Lower leg skin (tissue), 4 donors: ENCODE results near the gene RANBP9. TPM values are rescaled to one million over a fixed set of nuclear protein-coding genes. Genes with fewer than 3 reads are reported as not detected.

Experiments used
- DNase-seq, 2 donors: peaks; one replicate each; pipeline ENCODE4 v3.0.0-alpha.2; 2019; ENCODE audit warnings: low spot score in 2 of 2
- H3K4me3 ChIP-seq: fragments of 200-600 bp; sonication (generic); 2 replicates; pipeline ENCODE4 v1.5.1; 2017; ENCODE audit warnings: mild to moderate bottlenecking, low read depth; ENCODE audit not compliant: poor library complexity, severe bottlenecking
- POLR2A ChIP-seq, 2 donors: fragments of 450-650 bp; IDR thresholded peaks; one replicate each; pipeline ENCODE4 v1.6.1; 2016 to 2017; ENCODE audit warnings: antibody characterized with exemption in 2 of 2, mild to moderate bottlenecking in 1 of 2, moderate library complexity in 1 of 2
- WGBS, 2 donors: methylation state at CpG; one replicate each; pipeline ENCODE4 v1.1.5; 2018; 5-methylcytosine and 5-hydroxymethylcytosine counted together
- intact Hi-C: fragments of 100-400 bp; cut with DNase I; formaldehyde crosslinking; loops from one replicate; pipeline ENCODE4 v1.15.0; 2023; ENCODE audit warnings: low total_unique reads
- total RNA-seq, 4 donors: library from RNA; depleted of rRNA; stranded (reverse); fragments of >200 nt; gene quantifications; one replicate each; pipeline ENCODE4 v1.1.0, GENCODE V29; 2016
- TF ChIP-seq, protein P1 (sequence below), 3 donors: fragments of 450-650 bp; IDR thresholded peaks; one replicate each; pipeline ENCODE4 v1.5.1; 2016; ENCODE audit warnings: antibody characterized with exemption in 3 of 3, mild to moderate bottlenecking in 3 of 3, moderate library complexity in 2 of 3

RANBP9 gene
- total RNA-seq, 4 donors from 2014 or later, result 45.4 to 59.3 (median 53.6) TPM

DNA sequence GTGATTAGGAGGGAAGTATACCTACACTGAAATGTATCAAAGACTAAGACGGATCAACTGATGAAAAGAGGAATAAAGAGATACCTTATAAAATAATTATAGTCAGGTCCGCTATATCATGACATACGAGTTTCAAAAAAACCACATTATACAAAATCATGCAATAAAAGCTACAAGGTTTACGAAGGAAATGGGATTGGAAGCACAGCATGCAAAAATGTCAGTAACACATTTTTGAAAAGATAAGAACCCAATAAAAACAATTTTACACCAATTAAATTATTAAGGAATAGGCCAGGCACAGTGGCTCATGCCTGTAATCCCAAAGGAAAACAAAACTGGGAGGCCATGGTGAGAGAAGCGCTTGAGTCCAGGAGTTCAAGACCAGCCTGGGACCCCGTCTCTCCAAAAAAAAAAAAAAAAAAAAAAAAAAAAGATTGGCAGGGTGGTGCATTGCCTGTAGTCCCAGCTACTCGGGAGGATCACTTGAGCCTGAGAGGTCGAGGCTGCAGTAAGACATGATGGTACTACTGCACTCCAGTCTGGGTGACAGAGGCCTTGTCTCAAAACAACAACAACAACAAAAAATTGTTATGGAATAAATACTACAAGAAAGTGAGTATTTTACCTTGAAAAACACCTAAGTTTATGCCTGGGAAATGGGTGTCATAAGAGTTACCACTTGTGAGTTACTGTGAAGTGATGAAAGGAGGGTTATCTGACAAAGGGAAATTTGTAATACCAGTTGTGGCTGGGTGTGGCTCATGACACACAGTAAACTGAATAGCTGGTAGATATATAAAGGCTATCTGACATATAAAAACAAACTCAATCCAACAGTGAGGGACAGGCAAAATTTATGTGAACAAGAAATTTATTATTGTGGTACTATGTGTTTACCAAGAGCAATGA is 45.2 kb downstream of the RANBP9 start:
- intact Hi-C loops, result no loop called here
- TF ChIP-seq POLR2A (IDR thresholded peaks at IDR 0.05), result no peak
- TF ChIP-seq, protein P1, sequence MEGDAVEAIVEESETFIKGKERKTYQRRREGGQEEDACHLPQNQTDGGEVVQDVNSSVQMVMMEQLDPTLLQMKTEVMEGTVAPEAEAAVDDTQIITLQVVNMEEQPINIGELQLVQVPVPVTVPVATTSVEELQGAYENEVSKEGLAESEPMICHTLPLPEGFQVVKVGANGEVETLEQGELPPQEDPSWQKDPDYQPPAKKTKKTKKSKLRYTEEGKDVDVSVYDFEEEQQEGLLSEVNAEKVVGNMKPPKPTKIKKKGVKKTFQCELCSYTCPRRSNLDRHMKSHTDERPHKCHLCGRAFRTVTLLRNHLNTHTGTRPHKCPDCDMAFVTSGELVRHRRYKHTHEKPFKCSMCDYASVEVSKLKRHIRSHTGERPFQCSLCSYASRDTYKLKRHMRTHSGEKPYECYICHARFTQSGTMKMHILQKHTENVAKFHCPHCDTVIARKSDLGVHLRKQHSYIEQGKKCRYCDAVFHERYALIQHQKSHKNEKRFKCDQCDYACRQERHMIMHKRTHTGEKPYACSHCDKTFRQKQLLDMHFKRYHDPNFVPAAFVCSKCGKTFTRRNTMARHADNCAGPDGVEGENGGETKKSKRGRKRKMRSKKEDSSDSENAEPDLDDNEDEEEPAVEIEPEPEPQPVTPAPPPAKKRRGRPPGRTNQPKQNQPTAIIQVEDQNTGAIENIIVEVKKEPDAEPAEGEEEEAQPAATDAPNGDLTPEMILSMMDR (IDR thresholded peaks at IDR 0.05), result no peak
- no peak overlapping the region for H3K4me3 ChIP-seq
- WGBS, 2 donors, result 92 to 93% methylated on average over 8 of the region's 8 CpGs
- no peak for DNase-seq

DNA sequence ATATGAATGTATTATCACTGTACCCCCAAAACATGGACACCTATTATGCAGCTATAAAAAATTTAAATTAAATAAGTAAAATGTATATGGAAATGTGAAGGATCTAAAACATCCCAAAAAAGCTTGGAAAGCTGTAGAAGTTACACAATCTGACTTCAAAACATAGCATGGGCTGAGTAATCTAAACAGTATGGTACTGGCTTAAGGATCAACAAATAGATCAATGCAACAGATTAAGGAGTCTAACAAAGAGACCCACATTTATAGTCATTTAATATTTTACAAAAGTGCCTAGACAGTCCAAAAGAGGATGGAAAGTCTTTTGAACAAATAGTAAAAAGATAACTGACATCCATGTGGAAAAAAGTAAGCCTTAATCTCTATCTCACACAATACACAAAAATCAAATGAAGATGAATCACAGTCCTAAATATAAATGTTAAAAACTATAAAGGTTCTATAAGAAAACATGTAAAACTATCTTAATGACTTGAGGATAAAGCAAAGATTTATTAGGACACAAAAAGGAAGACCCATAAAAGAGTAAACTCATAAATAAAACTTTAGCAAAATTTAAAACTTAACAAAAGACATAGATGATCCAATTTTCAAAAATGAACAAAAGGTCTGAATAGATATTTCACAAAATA is 46.8 kb downstream of the RANBP9 start:
- intact Hi-C loops, result no loop called here
- TF ChIP-seq, protein P1 (IDR thresholded peaks at IDR 0.05), result no peak
- TF ChIP-seq POLR2A (IDR thresholded peaks at IDR 0.05), result no peak
- DNase-seq, result no peak
- no peak overlapping the region for H3K4me3 ChIP-seq

DNA sequence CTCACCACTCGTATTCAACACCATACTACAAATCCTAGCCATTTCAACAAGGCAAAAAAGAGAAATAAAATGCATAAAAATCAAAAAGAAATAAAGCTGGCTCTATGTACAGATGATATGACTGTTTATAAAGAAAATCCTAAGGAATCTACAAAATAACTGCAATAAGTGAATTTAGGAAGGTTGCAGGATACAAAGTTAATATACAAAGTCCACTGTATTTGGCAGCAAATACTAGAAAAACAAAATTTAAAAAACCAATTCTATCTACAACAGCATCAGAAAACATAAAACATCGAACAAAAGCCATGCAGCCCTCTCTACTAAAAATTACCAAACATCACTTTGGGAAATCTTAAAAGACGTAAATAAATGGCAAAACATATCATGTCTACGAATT is 47.6 kb downstream of the RANBP9 start:
- TF ChIP-seq, protein P1 (IDR thresholded peaks at IDR 0.05), result no peak
- no peak for TF ChIP-seq POLR2A (IDR thresholded peaks at IDR 0.05)
- no peak for DNase-seq
- 94 to 95% methylated on average over 4 of the region's 4 CpGs for WGBS, 2 donors

DNA sequence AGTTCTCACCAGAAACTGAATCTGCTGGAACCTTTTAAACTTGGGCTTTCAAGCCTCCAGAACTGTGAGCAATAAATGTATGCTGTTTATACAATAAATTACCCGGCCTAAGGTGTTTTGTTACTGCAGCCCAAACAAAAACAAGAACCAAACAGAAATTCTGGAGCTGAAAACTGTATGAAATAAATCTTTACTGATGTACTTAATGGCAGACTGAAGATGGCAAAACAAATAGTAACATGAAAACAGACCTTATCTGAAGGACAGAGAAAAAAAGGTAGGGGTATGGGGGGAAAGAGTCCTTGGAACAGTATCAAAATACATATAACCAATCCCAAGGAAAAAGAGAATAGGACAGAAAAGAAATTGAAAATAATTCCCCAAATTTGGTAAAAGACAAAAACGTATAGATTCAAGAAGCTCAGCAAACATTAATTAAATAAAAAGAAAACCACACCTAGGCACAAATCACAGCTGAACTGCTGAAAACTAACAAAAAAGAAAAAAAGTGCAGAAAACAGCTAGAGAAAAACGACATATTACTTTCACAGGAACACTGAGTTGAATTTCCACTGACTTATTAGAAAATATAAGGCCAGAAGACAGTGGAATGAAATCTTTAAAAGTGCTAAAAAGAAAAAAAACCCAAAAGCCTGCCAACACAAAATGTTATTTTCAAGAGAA is 48.8 kb downstream of the RANBP9 start:
- WGBS, 2 donors, result 79 to 82% methylated on average over 3 of the region's 3 CpGs
- no peak overlapping the region for H3K4me3 ChIP-seq
- intact Hi-C loops, result no loop called here
- TF ChIP-seq POLR2A (IDR thresholded peaks at IDR 0.05), result no peak
- TF ChIP-seq, protein P1 (IDR thresholded peaks at IDR 0.05), result no peak
- DNase-seq, result no peak

More for the DNA sequence above, 47.6 kb downstream of the RANBP9 start:
- intact Hi-C loops, result no loop called here
- H3K4me3 ChIP-seq, result no peak overlapping the region

DNA sequence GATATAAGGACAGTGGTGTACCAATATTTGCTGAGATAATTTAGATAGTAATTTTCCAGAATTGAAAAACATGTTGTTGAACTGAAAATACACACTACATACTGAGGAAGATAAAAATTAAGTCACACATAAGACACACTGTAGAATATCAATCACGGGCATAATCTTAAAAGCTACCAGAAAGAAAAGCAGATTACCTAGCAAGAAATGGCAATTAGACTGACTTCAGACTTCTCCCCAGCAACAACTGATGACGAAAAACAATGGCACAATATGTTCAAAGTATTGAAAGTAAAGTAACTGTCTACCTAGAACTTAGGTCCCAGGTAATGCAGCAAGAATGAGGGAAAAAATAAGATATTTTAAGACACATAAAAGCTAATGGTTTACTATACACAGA is 50.0 kb downstream of the RANBP9 start:
- 78 to 91% methylated on average over 2 of the region's 2 CpGs for WGBS, 2 donors
- TF ChIP-seq POLR2A (IDR thresholded peaks at IDR 0.05), result no peak
- TF ChIP-seq, protein P1 (IDR thresholded peaks at IDR 0.05), result no peak
- no peak for DNase-seq
- no peak overlapping the region for H3K4me3 ChIP-seq
- intact Hi-C loops, result no loop called here
